ENCODE data around the gene PCDHA4. TPM values are rescaled to one million over a fixed set of nuclear protein-coding genes. Genes with fewer than 3 reads are reported as not detected.
A peak's percentile ranks its signal among the peaks of the same experiment; 100 is the strongest.
"Not testable (repeated sequence)": the region's sequence is repeated elsewhere in the genome, so short reads cannot be mapped to it uniquely, and the experiment has no call there.

Gene PCDHA4
- total RNA-seq, 1 experiment from 2014 or later, result 0.12 TPM

- peak; percentile 17 for DNase-seq (ENCODE audit: low read depth)
Measured at GRCh38 chr5:140821375-140822280, 14.8 kb downstream of the PCDHA4 start, which contains the start of gene PCDHA5. Gene PCDHA5 (plus strand): TSS chr5:140821613.

DNA sequence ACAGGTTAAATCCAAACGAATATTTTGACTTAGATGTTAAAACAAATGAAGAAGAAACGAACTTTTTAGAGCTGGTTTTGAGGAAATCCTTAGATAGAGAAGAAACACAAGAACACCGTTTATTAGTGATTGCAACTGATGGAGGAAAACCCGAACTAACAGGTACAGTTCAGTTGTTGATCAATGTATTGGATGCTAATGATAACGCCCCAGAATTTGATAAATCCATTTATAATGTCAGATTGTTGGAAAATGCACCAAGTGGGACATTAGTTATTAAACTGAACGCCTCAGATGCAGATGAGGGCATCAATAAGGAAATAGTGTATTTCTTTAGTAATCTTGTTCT, 15.4 kb downstream of the PCDHA4 start:
- no peak for DNase-seq (ENCODE audit: low read depth)

DNA sequence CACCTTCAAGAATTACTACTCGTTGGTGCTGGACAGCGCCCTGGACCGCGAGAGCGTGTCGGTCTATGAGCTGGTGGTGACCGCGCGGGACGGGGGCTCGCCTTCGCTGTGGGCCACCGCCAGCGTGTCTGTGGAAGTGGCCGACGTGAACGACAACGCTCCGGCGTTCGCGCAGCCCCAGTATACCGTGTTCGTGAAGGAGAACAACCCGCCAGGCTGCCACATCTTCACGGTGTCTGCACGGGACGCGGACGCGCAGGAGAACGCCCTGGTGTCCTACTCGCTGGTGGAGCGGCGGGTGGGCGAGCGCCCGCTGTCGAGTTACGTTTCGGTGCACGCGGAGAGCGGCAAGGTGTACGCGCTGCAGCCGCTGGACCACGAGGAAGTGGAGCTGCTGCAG, 16.1 kb downstream of the PCDHA4 start:
- DNase-seq (ENCODE audit: low read depth), result not testable (repeated sequence)

DNA sequence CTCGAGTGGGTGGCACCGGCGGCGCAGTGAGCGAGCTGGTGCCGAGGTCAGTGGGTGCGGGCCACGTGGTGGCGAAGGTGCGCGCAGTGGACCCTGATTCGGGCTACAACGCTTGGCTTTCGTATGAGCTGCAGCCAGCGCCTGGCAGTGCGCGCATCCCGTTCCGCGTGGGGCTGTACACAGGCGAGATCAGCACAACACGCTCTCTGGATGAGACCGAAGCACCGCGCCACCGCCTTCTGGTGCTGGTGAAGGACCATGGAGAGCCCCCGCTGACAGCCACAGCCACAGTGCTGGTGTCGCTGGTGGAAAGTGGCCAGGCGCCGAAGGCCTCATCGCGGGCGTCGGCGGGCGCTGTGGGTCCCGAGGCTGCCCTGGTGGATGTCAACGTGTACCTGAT, 16.6 kb downstream of the PCDHA4 start:
- no peak for DNase-seq (ENCODE audit: low read depth)

- DNase-seq (ENCODE audit: low read depth), result no peak
Measured at GRCh38 chr5:140827704-140828361, 21.0 kb downstream of the PCDHA4 start, which contains the start of gene PCDHA6. Gene PCDHA6 (plus strand): TSS chr5:140827960. CDS start chr5:140828092, 132 bp downstream.

DNA sequence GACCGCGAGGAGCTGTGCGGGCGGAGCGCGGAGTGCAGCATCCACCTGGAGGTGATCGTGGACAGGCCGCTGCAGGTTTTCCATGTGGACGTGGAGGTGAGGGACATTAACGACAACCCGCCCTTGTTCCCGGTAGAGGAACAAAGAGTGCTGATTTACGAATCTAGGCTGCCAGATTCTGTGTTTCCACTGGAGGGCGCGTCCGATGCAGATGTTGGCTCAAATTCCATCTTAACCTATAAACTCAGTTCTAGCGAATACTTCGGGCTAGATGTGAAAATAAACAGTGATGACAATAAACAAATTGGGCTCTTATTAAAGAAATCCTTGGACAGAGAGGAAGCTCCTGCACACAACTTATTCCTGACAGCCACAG, 21.5 kb downstream of the PCDHA4 start:
- DNase-seq (ENCODE audit: low read depth), result no peak

GRCh38 chr5:140829511-140830501, 22.9 kb downstream of the PCDHA4 start:
- DNase-seq (ENCODE audit: low read depth), result not testable (repeated sequence)

DNA sequence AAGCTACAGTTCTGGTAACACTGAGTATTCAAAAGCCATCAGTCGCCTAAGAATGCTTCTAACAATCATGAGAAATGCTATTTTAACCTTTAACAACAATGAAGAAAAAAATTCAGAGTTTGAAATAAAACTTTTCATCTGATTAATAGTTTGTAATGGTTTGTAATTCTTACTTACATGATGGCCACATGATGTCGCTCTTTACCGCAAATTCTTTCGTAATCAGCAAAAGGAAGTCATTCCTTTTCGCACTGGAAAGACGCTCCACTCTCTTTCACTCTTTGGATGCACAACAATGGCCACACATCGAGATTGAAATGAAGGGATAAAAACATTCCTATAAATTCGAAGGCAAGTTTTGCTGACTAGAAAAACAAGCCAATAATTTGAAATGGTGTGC, 27.1 kb downstream of the PCDHA4 start, which contains the start of gene PCDHA7:
Gene PCDHA7 (plus strand): TSS at position 277 of the 400 bp plus-strand sequence. CDS start 115 bp downstream, at position 392.
- peak; percentile 62 for DNase-seq (ENCODE audit: low read depth)

- DNase-seq (ENCODE audit: low read depth), result not testable (repeated sequence)
Measured at GRCh38 chr5:140834439-140835008, 27.7 kb downstream of the PCDHA4 start.

DNA sequence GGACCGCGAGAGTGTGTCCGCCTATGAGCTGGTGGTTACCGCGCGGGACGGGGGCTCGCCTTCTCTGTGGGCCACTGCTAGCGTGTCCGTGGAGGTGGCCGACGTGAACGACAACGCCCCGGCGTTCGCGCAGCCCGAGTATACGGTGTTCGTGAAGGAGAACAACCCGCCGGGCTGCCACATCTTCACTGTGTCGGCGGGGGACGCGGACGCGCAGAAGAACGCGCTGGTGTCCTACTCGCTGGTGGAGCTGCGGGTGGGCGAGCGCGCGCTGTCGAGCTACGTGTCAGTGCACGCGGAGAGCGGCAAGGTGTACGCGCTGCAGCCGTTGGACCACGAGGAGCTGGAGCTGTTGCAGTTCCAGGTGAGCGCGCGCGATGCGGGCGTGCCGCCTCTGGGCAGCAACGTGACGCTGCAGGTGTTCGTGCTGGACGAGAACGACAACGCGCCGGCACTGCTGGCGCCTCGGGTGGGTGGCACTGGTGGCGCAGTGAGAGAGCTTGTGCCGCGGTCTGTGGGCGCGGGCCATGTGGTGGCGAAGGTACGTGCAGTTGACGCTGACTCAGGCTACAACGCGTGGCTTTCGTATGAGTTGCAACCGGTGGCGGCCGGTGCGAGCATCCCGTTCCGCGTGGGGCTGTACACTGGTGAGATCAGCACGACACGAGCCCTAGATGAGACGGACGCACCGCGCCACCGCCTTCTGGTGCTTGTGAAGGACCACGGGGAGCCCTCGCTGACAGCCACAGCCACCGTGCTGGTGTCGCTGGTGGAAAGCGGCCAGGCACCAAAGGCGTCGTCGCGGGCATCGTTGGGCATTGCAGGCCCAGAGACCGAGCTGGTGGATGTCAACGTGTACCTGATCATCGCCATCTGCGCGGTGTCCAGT, 29.0 kb downstream of the PCDHA4 start:
- no peak for DNase-seq (ENCODE audit: low read depth)

GRCh38 chr5:140840978-140841962, 34.4 kb downstream of the PCDHA4 start, which contains the start of gene PCDHA8:
Gene PCDHA8 (plus strand): TSS chr5:140841187. CDS start chr5:140841322, 135 bp downstream.
- peak; percentile 34 for DNase-seq (ENCODE audit: low read depth)

- DNase-seq (ENCODE audit: low read depth), result no peak
Measured at GRCh38 chr5:140842798-140843733, 36.2 kb downstream of the PCDHA4 start.

GRCh38 chr5:140848139-140849102, 41.6 kb downstream of the PCDHA4 start, which contains the start of gene PCDHA9:
Gene PCDHA9 (plus strand): TSS chr5:140848382. CDS start chr5:140848496, 114 bp downstream.
- DNase-seq (ENCODE audit: low read depth), result not testable (repeated sequence)

DNA sequence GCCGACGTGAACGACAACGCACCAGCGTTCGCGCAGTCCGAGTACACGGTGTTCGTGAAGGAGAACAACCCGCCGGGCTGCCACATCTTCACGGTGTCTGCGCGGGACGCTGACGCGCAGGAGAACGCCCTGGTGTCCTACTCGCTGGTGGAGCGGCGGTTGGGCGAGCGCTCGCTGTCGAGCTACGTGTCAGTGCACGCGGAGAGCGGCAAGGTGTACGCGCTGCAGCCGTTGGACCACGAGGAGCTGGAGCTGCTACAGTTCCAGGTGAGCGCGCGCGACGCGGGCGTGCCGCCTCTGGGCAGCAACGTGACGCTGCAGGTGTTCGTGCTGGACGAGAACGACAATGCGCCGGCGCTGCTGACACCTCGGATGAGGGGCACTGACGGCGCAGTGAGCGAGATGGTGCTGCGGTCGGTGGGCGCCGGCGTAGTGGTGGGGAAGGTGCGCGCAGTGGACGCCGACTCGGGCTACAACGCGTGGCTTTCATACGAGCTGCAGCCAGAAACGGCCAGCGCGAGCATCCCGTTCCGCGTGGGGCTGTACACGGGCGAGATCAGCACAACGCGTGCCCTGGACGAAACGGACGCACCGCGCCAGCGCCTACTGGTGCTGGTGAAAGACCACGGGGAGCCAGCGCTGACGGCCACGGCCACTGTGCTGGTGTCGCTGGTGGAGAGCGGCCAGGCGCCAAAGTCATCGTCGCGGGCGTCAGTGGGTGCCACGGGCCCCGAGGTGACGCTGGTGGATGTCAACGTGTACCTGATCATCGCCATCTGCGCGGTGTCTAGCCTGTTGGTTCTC, 43.2 kb downstream of the PCDHA4 start:
- DNase-seq (ENCODE audit: low read depth), result not testable (repeated sequence)

Data from RPMI7951 (cell line).